ENCODE results near the gene PTPRM. TPM values are rescaled to one million over a fixed set of nuclear protein-coding genes. Genes with fewer than 3 reads are reported as not detected.

PTPRM gene
- total RNA-seq, 4 donors from 2014 or later = 21.4 to 41.8 (median 29.6) TPM

GRCh38 chr18:8366656-8367055, 799.5 kb downstream of the PTPRM start:
- 61 to 68% methylated on average over 16 of the region's 16 CpGs for WGBS, 2 donors
- TF ChIP-seq, protein P1, sequence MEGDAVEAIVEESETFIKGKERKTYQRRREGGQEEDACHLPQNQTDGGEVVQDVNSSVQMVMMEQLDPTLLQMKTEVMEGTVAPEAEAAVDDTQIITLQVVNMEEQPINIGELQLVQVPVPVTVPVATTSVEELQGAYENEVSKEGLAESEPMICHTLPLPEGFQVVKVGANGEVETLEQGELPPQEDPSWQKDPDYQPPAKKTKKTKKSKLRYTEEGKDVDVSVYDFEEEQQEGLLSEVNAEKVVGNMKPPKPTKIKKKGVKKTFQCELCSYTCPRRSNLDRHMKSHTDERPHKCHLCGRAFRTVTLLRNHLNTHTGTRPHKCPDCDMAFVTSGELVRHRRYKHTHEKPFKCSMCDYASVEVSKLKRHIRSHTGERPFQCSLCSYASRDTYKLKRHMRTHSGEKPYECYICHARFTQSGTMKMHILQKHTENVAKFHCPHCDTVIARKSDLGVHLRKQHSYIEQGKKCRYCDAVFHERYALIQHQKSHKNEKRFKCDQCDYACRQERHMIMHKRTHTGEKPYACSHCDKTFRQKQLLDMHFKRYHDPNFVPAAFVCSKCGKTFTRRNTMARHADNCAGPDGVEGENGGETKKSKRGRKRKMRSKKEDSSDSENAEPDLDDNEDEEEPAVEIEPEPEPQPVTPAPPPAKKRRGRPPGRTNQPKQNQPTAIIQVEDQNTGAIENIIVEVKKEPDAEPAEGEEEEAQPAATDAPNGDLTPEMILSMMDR (IDR thresholded peaks at IDR 0.05) = no peak
- no peak for TF ChIP-seq POLR2A (IDR thresholded peaks at IDR 0.05)
- intact Hi-C loops (cut with DNase I; ENCODE audit: low total_unique reads) = no loop called here
- H3K4me3 ChIP-seq (ENCODE audit: low read depth, poor library complexity, severe bottlenecking) = no peak overlapping the region
- no peak for DNase-seq (ENCODE audit: low spot score in 2 of 2)

DNA sequence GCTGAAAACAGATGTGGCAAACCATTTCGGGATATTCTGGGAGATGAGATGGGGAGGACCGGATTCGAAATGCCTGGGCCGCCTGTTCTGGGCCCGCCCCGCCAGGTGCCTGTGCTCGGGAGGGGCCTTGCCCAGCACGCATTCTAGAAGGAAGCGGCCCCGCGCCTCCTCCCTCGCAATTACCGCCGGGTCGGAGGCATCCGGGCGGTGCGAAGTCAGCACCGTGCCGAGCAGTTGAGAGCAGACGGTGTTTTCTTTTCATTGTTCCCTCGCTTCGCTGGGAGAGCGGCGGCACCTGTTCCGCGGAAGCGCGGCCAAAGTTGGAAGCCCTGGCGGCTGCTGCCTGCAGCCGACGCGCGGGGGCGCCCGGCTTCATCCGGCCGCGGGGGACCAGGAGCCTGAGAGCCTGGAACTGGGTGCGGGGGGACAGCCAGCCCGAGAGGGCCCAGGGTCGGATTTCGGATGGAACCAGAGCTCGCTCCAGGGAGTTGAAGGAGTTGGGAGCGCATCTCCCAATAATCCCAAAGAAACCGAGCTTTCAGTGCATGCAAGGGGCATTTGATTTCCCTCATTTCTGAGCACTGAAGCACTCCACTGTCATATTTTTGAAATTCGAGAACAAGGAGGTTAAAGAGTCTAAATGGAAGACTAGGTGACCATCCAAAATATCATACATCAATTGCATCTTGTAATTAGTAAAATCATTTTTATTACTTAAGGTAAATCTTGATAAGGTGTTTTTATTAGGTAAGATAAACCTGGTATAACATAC, 800.3 kb downstream of the PTPRM start:
- no peak for TF ChIP-seq POLR2A (IDR thresholded peaks at IDR 0.05)
- TF ChIP-seq, protein P1 (IDR thresholded peaks at IDR 0.05) = no peak
- DNase-seq (ENCODE audit: low spot score in 2 of 2) = no peak
- intact Hi-C loops (cut with DNase I; ENCODE audit: low total_unique reads) = no loop called here
- no peak overlapping the region for H3K4me3 ChIP-seq (ENCODE audit: low read depth, poor library complexity, severe bottlenecking)
- 8 to 10% methylated on average over 46 to 47 of the region's 47 CpGs for WGBS, 2 donors

DNA sequence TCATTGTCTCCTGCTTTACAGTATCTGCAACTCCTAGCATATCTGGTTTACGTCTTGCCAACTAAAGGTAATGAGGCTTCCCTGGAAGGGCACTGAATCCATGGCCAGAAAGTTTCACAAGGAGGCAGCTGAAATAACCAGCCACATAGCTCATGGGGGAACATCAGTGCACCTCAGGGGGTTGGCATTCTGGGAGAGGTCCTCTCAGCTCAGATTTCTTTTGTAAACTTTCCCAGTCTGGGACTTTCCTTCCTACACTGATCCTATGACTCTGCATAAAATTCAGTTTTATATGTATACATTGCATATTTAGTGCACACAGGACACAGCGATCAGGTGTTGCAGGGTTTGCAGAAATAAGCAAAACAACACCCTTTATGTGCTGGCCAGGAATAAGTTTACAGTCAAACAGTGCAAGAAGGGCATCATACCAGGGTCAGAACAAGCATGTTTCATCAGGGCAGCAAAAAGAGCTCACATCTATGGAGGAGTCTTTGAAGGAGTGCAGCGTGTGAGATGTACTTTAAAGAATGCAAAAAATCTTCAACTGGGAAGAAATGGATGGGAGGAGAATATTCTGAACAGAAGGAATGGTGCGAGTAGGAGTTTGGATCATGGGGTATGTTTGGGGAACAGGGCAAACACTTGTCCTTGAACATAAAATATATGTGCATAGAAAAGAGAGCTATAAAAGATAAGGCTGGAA, 801.5 kb downstream of the PTPRM start:
- no peak overlapping the region for H3K4me3 ChIP-seq (ENCODE audit: low read depth, poor library complexity, severe bottlenecking)
- intact Hi-C loops (cut with DNase I; ENCODE audit: low total_unique reads) = no loop called here
- WGBS, 2 donors = 90 to 92% methylated on average over 4 of the region's 4 CpGs
- DNase-seq (ENCODE audit: low spot score in 2 of 2) = no peak
- TF ChIP-seq, protein P1 (IDR thresholded peaks at IDR 0.05) = no peak
- no peak for TF ChIP-seq POLR2A (IDR thresholded peaks at IDR 0.05)

DNA sequence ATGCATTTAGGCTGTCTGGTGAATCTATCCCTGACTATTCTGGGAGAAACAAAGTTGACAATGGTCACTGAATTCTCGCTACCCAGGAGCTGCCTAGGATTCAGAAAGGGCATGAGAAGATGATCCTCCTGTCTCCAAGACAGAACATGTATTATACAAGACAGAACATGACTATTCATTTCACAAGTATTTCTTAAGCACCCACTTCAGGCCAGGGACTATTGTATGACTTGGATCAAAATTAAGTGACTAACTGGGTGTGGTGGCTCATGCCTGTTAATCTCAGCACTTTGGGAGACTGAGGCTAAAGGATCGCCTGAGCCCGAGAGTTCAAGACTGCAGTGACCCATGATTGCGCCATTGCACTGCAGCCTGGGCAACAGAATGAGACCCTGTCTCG, 806.4 kb downstream of the PTPRM start:
- 73 to 77% methylated on average over 5 of the region's 5 CpGs for WGBS, 2 donors

GRCh38 chr18:8374676-8375075, 807.6 kb downstream of the PTPRM start:
- intact Hi-C loops (cut with DNase I; ENCODE audit: low total_unique reads) = no loop called here
- WGBS, 2 donors = 60 to 74% methylated on average over 4 of the region's 4 CpGs
- TF ChIP-seq, protein P1 (IDR thresholded peaks at IDR 0.05) = no peak
- TF ChIP-seq POLR2A (IDR thresholded peaks at IDR 0.05) = no peak
- no peak overlapping the region for H3K4me3 ChIP-seq (ENCODE audit: low read depth, poor library complexity, severe bottlenecking)
- no peak for DNase-seq (ENCODE audit: low spot score in 2 of 2)

More for the DNA sequence above, 806.4 kb downstream of the PTPRM start:
- no peak for DNase-seq (ENCODE audit: low spot score in 2 of 2)
- no peak overlapping the region for H3K4me3 ChIP-seq (ENCODE audit: low read depth, poor library complexity, severe bottlenecking)
- no peak for TF ChIP-seq POLR2A (IDR thresholded peaks at IDR 0.05)
- TF ChIP-seq, protein P1 (IDR thresholded peaks at IDR 0.05) = no peak
- intact Hi-C loops (cut with DNase I; ENCODE audit: low total_unique reads) = no loop called here

All from lower leg skin (tissue), 4 donors.